KBM-7 (cell line): ENCODE measurements around the gene ZBTB7C.

Experiments used
- DNase-seq: peaks from one replicate; pipeline ENCODE4 v3.0.0-alpha.2; 2015
- in situ Hi-C: fragments of 300-500 bp; cut with MboI; formaldehyde crosslinking; loops from 2 replicates; pipeline ENCODE4 v1.14.3; 2020; ENCODE audit warnings: low sequenced_read_pairs, low pct_unique_long_range_greater_than_20kb, mixed read lengths

Gene ZBTB7C

DNA sequence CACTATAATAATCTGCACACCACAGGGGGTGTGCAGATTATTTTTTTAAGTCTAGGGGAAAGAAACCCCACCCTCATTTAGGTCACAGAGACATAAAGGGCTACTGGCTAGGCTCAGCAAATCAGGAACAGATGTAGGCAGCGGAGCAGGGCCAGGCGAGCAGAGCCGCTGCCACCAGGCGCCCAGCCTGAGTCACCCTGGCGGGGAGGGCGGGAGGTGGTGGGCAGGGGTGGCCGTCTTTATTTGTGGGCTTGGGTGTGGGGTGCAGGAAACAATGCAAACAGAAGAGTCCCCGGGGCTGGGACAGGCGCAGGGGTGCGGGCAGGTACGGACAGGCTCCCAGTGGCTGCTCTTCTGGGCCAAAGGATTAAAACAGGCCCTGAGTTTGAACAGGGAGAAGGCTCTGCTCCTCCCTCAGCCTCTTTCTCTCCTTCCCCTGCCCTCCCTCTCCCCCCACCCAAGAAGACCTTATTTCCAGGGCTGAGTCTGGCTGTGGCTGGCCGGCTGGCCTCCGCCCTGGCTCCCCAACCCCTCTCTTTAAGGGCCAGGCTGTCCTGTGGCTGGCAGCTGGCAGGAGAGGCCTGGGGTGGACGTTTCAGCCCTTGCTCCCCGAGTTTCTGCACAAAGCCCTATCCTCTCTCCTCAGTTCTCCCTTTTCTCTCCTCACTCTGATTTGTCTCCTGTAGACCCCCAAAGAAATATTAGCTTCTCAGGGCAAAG lies 335.8 kb downstream of the ZBTB7C start:
- DNase-seq, result no peak
- in situ Hi-C loops, result no loop called here

DNA sequence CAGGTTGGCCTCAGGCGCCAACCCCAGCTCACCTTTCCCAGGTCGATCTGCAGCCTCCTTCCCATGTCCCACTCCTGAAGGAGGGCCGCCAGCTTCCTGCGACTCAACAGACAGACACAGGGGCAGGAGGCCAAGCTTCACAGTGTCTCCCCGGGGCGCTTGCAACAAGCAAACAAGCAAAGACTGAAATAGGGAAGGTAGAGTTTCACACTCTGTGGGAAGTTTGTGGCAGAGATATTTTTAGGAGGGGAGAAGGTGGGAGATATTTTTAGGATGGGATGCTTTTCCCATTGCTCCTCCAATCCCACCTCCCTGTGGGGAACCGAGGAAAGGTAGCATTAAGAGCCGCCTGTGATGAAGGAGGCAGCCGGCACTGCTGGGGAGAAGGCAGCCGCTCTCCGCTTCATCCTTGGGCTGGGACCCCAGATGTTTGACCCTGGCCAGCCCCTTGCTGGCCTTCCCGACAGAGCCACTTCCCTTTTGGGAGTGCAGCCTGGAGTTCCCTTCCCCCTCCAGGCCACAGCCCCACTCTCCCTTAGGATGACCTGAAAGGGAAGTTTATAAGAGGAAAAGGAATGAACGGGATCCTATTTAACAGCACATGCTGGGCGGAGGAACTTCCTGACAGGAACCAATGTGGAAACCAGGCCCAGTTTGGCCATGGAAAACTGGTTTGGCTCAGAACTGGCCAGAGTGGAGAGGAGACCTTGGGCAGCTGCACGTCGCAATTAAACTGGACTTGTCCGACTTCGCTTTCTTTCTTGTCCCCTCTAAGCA lies 336.6 kb downstream of the ZBTB7C start:
- DNase-seq, result no peak
- in situ Hi-C loops, result no loop called here

DNA sequence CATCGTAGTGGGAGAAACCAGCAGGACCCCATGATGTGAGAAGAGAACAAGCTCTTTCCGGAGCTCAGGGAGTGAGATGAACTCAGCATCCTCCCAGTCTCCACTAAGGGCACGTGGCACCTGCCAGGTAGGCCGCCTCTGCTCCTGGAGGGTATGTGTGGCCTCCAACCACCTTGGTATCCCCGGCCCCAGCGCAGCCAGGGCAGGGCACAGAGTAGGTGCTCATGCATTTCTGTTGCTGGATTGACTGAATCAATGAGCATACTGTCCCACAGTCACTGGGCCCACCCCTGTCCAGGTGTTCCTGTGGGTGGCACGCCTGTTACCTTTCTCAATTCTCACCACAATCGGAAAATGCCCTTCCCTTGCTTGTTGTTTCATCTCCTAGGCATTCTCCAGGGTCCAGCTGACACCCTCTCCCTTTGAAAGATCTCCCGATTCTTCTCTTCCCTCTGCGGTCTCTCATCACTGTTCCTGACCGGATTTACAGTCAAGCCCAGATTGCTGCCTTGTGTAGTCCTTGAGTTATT lies 340.2 kb downstream of the ZBTB7C start:
- DNase-seq, result no peak
- in situ Hi-C loops, result no loop called here

DNA sequence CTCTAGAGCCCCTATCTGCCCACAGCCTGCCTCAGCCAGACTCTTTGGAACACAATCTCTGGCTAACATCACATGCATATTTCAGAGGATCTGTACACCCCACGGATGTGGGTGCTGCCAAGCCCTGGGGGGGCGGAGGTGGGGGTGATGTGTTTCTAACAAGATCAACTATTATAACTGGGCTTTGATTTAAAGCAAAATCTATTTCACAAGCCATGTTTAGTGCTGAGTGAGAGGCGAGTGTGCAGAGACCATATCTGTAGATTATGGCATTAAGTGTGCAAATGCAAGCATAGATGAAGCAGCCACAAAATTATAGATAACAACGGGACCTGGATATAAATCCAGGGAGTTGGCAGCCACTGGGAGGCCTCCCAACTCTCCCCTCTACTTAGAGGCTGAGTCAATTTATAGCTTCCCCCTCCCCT lies 342.9 kb downstream of the ZBTB7C start:
- no peak for DNase-seq
- in situ Hi-C loops, result no loop called here

DNA sequence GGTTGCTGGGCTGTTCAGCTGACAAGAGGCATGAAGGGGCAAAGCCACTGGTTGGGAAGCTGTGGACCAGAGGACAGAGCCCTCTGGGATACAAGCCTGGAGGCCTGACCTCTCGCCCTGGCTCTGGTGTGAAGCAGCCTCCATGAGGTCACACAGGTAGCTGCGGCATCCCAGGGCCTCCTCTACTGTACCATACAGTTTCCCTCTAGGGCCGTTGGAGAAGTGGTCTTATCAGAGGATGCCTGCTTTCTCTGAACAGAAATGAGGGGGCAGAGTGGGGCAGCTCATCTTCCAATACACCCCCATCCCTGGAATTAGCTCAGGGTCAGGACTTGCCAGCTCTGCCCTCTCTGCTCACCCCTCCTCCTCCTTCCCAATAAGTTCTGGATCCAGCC lies 343.6 kb downstream of the ZBTB7C start:
- no peak for DNase-seq
- in situ Hi-C loops, result no loop called here

DNA sequence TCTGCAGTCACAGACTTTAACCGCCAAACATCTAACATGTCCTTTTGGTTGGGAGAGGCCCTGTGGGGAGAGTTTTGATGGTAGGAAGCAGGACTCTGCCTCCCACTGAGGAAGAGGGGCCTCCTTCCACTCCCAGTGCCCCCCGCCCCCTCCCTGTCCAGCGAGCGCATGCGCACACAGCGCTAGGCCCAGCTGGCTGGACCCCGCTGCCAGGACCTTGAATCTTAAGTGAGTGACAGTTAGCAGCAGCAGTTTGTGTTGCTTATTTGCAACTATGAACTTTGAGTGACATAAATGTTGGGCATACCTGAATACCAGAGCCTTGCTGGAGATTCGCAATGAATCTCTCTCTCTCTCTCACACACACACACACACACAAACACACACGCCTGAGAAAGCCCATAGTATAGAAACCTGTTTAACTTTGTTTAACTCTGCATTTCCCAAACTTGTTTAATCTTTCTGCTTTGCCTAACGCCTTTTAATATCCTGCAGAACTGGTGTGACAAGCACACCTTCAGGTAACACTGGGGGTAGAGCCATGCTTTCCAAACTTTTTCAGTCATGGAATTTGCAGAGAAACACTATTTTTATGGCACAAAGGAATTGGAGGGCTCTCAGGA lies 344.1 kb downstream of the ZBTB7C start:
- in situ Hi-C loops, result no loop called here

DNA sequence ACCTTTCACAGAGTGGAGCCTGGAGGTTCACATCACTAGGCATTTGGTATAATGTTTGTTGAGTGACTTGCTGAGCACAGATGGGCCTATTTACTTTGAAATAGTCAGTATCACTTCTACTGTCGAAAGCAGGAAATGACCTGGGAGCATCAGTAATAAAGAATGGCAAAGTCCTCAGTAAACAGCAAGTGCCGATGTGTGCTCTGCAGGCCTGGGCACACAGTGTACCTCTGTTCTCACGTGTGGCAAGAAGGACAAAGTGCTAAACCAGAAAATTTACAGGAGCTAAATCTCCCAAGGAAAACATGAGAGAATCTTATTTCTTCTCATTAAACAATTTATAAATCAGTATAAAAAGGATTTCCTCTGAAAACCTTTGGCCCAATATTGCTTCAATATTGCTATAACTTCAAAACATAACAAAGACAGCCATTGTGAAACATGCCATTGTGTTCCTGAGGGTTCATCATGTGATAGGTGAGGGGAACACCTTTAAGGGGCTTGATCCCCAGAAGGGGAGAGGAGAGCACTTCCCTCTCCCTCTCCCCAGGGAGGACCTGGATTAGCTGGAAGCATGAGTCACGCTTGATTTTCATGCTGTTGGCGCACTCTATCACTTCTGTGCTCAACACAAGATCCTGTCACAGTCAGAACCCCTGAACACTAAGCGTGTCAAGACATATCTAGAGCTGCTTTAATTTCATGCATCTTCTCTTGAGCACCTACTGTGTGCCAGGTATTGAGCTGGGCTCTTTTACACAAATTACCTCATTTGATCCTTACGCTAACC lies 347.2 kb downstream of the ZBTB7C start:
- no peak for DNase-seq
- in situ Hi-C loops, result no loop called here

More for the DNA sequence above, 344.1 kb downstream of the ZBTB7C start:
- DNase-seq, result no peak

DNA sequence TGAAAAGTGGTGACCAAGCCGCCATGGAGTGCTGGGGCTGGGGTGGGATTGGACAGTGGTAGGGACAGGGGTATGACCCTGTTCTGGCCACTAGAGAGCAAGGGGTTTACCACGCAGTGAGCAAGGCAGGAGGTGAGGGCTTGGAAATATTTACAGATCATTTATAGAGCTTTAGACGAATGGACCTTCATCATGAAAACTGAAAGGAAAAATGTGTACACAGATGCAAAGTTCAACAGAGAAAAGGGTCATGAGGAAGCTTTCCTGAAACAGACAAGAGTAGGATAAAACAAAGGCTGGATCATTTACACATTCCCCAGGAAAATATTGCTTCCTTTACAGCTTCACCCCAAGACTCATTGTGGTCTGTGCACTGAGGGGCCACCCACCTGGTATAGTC lies 348.2 kb downstream of the ZBTB7C start:
- DNase-seq, result no peak
- in situ Hi-C loops, result no loop called here

DNA sequence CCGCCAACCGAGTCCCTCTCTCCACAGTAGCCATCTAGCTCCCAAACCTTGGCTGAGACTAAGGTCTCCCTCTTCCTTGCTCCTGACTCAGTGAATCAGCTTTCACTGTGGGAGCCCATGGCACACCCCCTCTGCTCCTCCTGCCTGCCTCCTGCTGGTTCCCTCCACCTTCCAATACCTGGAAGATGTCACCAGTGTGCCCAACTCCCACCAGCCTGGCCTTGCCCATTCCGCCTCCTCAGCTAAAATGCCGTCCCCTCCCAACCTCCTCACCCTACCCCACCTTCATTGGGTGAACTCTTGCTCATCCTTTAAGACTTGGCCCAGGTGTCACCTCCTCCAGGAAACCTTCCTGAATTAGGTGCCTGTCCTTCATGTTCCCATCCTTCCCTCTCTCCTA lies 348.8 kb downstream of the ZBTB7C start:
- in situ Hi-C loops, result no loop called here
- DNase-seq, result no peak

DNA sequence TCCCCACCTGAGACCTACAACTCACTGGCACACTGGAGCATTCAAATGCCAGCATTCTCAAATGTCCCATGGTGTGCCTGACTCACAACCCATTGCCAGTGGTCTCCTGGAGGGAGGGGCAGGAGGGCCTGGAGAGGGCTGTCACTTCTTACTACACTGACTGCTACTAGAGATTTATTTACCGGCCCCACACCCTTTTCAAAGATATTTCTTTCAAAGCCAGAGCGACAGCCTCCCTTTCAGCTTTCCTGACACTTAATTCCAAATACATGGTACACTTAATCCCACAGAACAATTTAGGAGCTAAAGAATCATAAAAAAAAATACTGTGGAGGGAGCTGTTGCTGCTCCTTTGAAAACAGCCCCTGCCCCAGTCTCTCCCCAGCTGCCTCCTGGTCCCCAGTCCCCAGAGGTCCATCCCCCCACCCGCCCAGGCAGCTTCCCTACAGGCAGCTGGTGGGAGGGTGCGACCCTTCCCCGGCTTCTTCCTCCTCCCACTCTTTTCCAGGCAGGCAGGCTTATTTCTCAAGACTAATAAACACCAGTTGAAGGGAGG lies 349.6 kb downstream of the ZBTB7C start:
- in situ Hi-C loops, result no loop called here
- no peak for DNase-seq

DNA sequence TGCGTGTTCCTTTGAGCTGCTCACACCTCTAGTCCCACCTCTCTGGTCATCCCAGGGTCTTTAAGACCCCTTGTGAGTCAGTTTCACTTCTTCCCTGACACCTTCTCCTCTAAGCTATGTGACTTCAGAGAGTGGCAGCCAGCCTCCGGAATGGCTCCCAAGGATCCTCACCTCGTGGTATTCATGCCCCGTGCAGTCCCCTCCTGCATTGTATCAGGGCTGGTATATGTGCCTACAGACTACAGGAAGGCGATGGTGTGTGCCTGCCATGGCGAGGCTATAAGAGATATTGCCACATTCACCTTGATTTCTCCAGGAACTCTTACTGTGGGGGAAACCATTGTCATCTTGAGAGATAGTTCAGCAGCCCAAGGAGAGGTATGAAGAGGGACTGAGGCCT lies 350.7 kb downstream of the ZBTB7C start:
- no peak for DNase-seq
- in situ Hi-C loops, result no loop called here

DNA sequence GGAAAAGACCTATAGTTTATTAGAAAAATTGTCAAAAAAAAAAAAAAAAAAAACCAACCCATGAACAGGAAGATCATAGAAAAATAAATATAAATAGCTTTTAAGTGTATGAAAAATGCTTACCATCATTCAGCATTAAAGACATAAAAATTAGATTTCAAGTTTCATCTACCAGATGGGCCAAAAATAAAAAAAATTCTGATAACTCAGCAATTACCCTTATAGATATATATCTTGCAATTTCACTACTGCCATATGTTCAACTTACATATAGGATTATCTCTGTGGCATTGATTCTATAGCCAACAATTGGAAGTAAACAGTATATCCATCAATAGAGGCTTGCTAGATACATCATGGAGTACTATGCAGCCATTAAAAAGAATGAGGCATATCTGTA lies 352.2 kb downstream of the ZBTB7C start:
- in situ Hi-C loops, result no loop called here
- no peak for DNase-seq

DNA sequence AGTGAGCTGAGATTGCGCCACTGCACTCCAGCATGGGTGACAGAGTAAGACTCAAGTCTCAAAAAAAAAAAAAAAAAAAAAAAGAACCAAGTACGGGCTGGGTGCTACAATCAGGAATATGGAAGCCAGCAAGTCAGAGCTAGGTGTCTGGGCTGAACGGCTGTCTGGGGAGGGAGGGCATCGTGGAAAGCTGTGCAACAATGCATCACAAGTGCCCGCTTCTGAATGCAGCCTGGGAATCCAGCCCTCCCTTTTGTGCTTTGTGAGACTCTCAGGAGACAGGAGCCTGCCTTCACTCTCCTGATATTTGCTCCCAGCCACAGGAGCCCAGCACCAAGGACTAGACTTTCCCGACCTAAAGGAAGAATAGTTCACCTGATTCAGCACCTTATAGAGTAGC lies 353.8 kb downstream of the ZBTB7C start:
- in situ Hi-C loops, result no loop called here

DNA sequence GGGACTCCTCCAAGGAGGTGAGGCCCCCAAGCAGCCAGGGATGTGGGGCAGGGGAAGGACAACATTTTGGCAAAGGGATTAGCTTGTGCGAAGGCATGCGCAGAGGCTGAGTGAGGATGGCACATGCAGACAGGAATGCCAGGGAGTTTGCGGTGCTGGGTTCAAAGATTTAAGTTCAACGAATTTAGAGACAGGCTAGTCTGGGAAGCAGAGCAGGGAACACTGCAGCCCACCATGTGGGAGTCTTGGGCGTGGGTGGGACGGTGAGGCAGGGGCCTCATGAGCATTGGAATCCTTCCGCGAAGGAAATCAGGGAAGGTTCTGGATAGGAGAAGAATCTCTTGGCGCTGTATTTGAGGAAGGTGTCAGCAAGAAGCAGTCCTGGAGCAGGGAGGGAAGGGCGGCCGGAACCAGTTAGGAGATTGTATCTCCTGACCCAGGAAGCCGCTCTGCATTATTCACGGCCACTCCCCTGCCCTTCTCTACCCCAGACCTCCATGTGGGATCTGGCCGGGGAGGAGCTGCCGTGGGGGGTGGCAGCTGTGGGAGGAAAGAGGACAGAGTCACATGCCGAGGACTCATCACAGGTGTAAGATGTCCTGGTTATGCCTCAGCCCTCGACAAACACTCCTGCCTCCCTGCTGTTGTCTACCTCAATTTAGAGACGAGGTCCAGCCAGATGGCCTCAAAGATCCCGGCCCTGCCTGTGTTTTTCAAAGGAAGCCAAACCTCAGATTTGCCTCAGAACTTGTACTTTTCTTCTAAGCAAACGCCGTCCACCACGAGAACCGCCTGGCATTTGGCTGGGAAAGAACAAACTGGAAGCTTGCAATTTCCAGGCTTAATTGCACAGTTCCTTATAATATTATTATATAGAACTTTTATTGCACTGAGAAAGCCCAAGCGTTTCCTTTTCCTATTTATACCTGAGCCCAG lies 355.0 kb downstream of the ZBTB7C start:
- DNase-seq, result no peak
- in situ Hi-C loops, result no loop called here

More for the DNA sequence above, 353.8 kb downstream of the ZBTB7C start:
- DNase-seq, result no peak

DNA sequence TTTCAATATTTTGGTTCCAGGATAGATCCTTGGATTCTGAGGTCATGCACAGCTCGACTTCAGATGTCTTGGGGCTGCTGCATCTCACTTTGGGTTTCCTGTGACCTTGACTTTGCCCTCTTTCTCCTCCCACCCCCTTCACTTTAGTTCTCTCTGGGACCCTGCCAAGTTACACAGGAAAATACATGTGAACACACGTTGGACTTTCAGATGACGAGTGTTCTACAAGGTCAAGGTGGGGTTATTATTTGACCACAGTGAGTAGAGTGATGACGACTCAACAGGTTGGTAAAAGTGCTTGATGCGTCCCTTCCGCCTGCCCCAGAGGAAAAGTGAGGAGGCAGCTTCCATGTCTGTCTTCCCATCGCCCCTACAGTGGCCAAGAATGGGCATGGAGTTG lies 356.3 kb downstream of the ZBTB7C start:
- DNase-seq, result no peak

DNA sequence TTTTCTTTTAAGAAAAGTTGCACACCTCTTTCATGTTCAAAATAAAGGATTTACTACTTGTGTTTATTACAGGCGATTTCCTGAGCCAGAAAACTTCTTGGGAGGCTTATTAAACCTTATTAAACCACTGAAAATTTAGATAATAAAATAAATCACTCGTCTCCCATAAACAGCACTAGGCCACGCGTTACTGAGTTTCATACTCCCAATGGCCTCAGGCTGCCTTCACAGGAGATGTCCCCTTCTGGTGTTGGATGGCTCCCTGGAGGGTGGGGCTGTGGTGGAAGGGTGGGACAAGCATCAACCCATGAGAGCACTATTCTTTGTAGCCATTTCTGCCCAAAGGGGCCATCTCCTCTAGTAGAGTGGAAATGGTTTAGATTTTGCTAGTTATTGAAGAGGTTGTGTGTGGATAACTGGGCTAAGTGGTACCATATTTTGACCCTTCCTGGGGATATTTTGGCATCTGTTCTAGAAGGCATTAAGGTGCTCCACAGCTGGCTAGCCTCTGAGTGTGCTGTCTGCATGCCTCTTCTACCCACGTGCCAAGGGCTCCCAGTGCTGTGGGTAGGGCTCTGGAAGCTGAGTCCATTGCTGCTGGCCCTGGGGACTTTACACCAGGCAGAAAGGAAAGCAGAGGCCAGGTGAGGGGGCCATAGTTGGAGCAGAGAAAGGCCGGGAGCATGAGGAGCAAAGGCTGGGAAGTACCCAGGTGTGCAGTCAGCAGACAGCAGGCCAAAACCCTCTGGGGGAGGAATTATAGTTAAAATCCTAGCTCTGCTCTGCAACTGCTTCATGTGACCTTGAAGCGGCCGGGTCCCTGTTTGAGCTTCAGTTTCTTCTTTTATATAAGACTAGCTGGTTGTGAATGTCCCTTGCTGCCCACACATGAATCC lies 357.0 kb downstream of the ZBTB7C start:
- in situ Hi-C loops, result no loop called here
- no peak for DNase-seq

More for the DNA sequence above, 356.3 kb downstream of the ZBTB7C start:
- in situ Hi-C loops, result no loop called here

DNA sequence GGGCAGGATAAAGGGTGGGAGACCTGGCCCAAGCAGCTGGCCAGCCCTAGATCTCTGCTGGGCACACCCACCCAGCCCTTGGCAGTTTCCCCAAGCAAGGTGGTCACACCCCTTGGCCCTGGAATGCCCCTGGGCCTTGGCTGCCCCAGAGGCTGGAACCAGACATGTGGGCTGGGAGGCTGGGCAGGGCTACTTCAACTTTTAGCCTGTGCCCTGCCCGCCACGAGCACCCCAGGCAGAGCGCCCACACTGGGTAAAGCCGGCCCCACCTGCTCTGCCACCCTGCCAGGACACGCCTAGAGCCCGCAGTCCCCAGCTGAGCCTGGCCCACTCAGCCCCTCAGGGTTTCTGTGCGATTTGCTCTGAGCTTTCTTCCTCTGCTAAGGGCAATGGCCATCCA lies 359.0 kb downstream of the ZBTB7C start:
- in situ Hi-C loops, result no loop called here
- DNase-seq, result no peak
